Mesendoderm (in vitro differentiated cells): ENCODE results near the gene KLHDC7A.
A peak's percentile ranks its signal among the peaks of the same experiment; 100 is the strongest.

Experiments
- DNase-seq: peaks from one replicate; pipeline ENCODE4 v3.0.0; 2013
- H2AK5ac ChIP-seq: 2 replicates; pipeline ENCODE4 v1.6.1; 2013; ENCODE audit warnings: low read length, inconsistent platforms
- H2BK120ac ChIP-seq: 2 replicates; pipeline ENCODE4 v1.6.1; 2013; ENCODE audit warnings: low read depth, mild to moderate bottlenecking, low read length, moderate library complexity, mixed read lengths
- H2BK15ac ChIP-seq: replicated peaks from 2 replicates; pipeline ENCODE4 v1.6.1; 2013; ENCODE audit warnings: low read depth, mild to moderate bottlenecking, moderate library complexity
- H2BK5ac ChIP-seq: 2 replicates; pipeline ENCODE4 v1.6.1; 2013; ENCODE audit warnings: low read length, inconsistent platforms
- H3K18ac ChIP-seq: 2 replicates; pipeline ENCODE4 v1.6.1; 2013; ENCODE audit warnings: mild to moderate bottlenecking, low read length, mixed read lengths
- H3K23ac ChIP-seq: one replicate; pipeline ENCODE4 v1.6.1; 2013; ENCODE audit warnings: low read length
- H3K27ac ChIP-seq: 2 replicates; pipeline ENCODE4 v1.5.1; 2013; ENCODE audit warnings: low read depth, mild to moderate bottlenecking, inconsistent platforms, low read length, moderate library complexity
- H3K27me3 ChIP-seq: 2 replicates; pipeline ENCODE4 v1.6.1; 2013; ENCODE audit warnings: low read length, control low read depth, mild to moderate bottlenecking, inconsistent platforms; ENCODE audit not compliant: insufficient read depth, poor library complexity
- H3K36me3 ChIP-seq: 2 replicates; pipeline ENCODE4 v1.6.1; 2013; ENCODE audit warnings: low read length, inconsistent platforms; ENCODE audit not compliant: control insufficient read depth, insufficient read depth
- H3K4ac ChIP-seq: one replicate; pipeline ENCODE4 v1.6.1; 2013; ENCODE audit warnings: low read depth, mild to moderate bottlenecking, low read length, moderate library complexity
- H3K4me1 ChIP-seq: 2 replicates; pipeline ENCODE4 v1.6.1; 2013; ENCODE audit warnings: low read depth, low read length, inconsistent platforms; ENCODE audit not compliant: control insufficient read depth
- H3K4me2 ChIP-seq: 2 replicates; pipeline ENCODE4 v1.6.1; 2013; ENCODE audit warnings: low read length
- H3K4me3 ChIP-seq: 2 replicates; pipeline ENCODE4 v1.5.1; 2013; ENCODE audit warnings: mild to moderate bottlenecking, low read length
- H3K56ac ChIP-seq: one replicate; pipeline ENCODE4 v1.6.1; 2013; ENCODE audit warnings: low read length
- H3K79me1 ChIP-seq: 2 replicates; pipeline ENCODE4 v1.6.1; 2013; ENCODE audit warnings: low read length, inconsistent platforms
- H3K79me2 ChIP-seq: 2 replicates; pipeline ENCODE4 v1.6.1; 2013; ENCODE audit warnings: mild to moderate bottlenecking, low read length; ENCODE audit not compliant: control insufficient read depth, insufficient read depth
- H3K9ac ChIP-seq: 2 replicates; pipeline ENCODE4 v1.6.1; 2013; ENCODE audit warnings: low read length, inconsistent platforms
- H4K5ac ChIP-seq: one replicate; pipeline ENCODE4 v1.6.1; 2013; ENCODE audit warnings: low read length
- H4K8ac ChIP-seq: one replicate; pipeline ENCODE4 v1.6.1; 2013; ENCODE audit warnings: low read depth, mild to moderate bottlenecking, control low read depth, low read length, moderate library complexity
- WGBS: extraction: QIAGEN DNeasy Blood & Tissue Kit; methylation state at CpG from one replicate; pipeline ENCODE4 v1.1.7; 2013; ENCODE audit warnings: low lambda C conversion rate, missing lambda C conversion rate; ENCODE audit not compliant: insufficient coverage; ENCODE audit errors: extremely low coverage; 5-methylcytosine and 5-hydroxymethylcytosine counted together

KLHDC7A gene

GRCh38 chr1:18528616-18529015 lies 47.9 kb downstream of the KLHDC7A start:
- Histone ChIP-seq H3K79me2 (no peaks in the 10 kb centered on the region), H3K27me3 (no peaks in the 10 kb centered on the region), H2BK5ac (no peak overlapping the region), H3K23ac (no peak overlapping the region), H3K9ac (no peak overlapping the region), H3K56ac (no peak overlapping the region), H3K18ac (no peak overlapping the region), H3K36me3 (no peaks in the 10 kb centered on the region), H2AK5ac (no peak overlapping the region), H3K4ac (no peak overlapping the region), H3K4me2 (no peak overlapping the region), H3K4me3 (no peak overlapping the region), H3K27ac (no peak overlapping the region), H3K79me1 (no peaks in the 10 kb centered on the region), H4K8ac (no peak overlapping the region), H2BK120ac (no peak overlapping the region), H3K4me1 (no peaks in the 10 kb centered on the region), H2BK15ac (no peak overlapping the region), H4K5ac (no peak overlapping the region)
- no peak for DNase-seq
- WGBS = no CpG with 5 or more reads among the region's 2 CpGs

GRCh38 chr1:18529714-18530113 lies 49.0 kb downstream of the KLHDC7A start:
- Histone ChIP-seq H2BK5ac (no peak overlapping the region), H3K27me3 (no peaks in the 10 kb centered on the region), H3K4me1 (no peaks in the 10 kb centered on the region), H4K5ac (no peak overlapping the region), H3K79me1 (no peaks in the 10 kb centered on the region), H3K79me2 (no peaks in the 10 kb centered on the region), H3K23ac (no peak overlapping the region), H3K36me3 (no peaks in the 10 kb centered on the region), H2AK5ac (no peak overlapping the region), H3K27ac (no peak overlapping the region), H3K4me3 (no peak overlapping the region), H3K4ac (no peak overlapping the region), H3K4me2 (no peak overlapping the region), H3K56ac (no peak overlapping the region), H2BK15ac (no peak overlapping the region), H4K8ac (no peak overlapping the region), H2BK120ac (no peak overlapping the region), H3K9ac (no peak overlapping the region), H3K18ac (no peak overlapping the region)
- no CpG with 5 or more reads among the region's 4 CpGs for WGBS
- DNase-seq = no peak

- no peak overlapping the region for H3K4me3 ChIP-seq
- DNase-seq = peak; percentile 54
Measured at GRCh38 chr1:18530587-18531502, 50.1 kb downstream of the KLHDC7A start.

GRCh38 chr1:18531503-18531845 lies 50.7 kb downstream of the KLHDC7A start:
- H2BK120ac ChIP-seq = no peak overlapping the region
- no peak for DNase-seq
- H4K8ac ChIP-seq = no peak overlapping the region
- H3K4ac ChIP-seq = no peak overlapping the region
- no peak overlapping the region for H3K18ac ChIP-seq
- no peaks in the 10 kb centered on the region for H3K79me1 ChIP-seq
- no CpG with 5 or more reads among the region's 3 CpGs for WGBS
- no peaks in the 10 kb centered on the region for H3K4me1 ChIP-seq
- H4K5ac ChIP-seq = no peak overlapping the region
- no peak overlapping the region for H3K4me3 ChIP-seq
- no peak overlapping the region for H3K56ac ChIP-seq
- no peak overlapping the region for H2BK5ac ChIP-seq
- no peaks in the 10 kb centered on the region for H3K27me3 ChIP-seq
- no peaks in the 10 kb centered on the region for H3K36me3 ChIP-seq
- H3K4me2 ChIP-seq = no peak overlapping the region
- no peak overlapping the region for H3K27ac ChIP-seq
- H3K23ac ChIP-seq = no peak overlapping the region
- no peak overlapping the region for H3K9ac ChIP-seq
- no peak overlapping the region for H2AK5ac ChIP-seq
- no peaks in the 10 kb centered on the region for H3K79me2 ChIP-seq
- H2BK15ac ChIP-seq = no peak overlapping the region

More at GRCh38 chr1:18530587-18531502, 50.1 kb downstream of the KLHDC7A start:
- Histone ChIP-seq H4K5ac (no peak overlapping the region), H3K36me3 (no peaks in the 10 kb centered on the region), H3K9ac (no peak overlapping the region), H3K23ac (no peak overlapping the region), H3K27me3 (no peaks in the 10 kb centered on the region), H3K18ac (no peak overlapping the region), H2BK5ac (no peak overlapping the region), H3K79me1 (no peaks in the 10 kb centered on the region), H3K4me1 (no peaks in the 10 kb centered on the region), H3K4me2 (no peak overlapping the region), H2BK15ac (no peak overlapping the region), H3K79me2 (no peaks in the 10 kb centered on the region), H3K4ac (no peak overlapping the region), H3K56ac (no peak overlapping the region), H3K27ac (no peak overlapping the region), H2AK5ac (no peak overlapping the region), H4K8ac (no peak overlapping the region), H2BK120ac (no peak overlapping the region)
- no CpG with 5 or more reads among the region's 6 CpGs for WGBS

- Histone ChIP-seq H4K8ac (no peak overlapping the region), H3K18ac (no peak overlapping the region), H4K5ac (no peak overlapping the region), H2BK120ac (no peak overlapping the region), H2BK15ac (no peak overlapping the region), H3K23ac (peak overlapping the region; percentile 48), H3K4me1 (no peaks in the 10 kb centered on the region), H2AK5ac (no peak overlapping the region), H3K56ac (no peak overlapping the region), H3K4ac (no peak overlapping the region), H3K27me3 (no peaks in the 10 kb centered on the region), H2BK5ac (no peak overlapping the region), H3K27ac (no peak overlapping the region), H3K79me1 (no peaks in the 10 kb centered on the region), H3K36me3 (no peaks in the 10 kb centered on the region), H3K4me3 (no peak overlapping the region), H3K9ac (no peak overlapping the region), H3K79me2 (no peaks in the 10 kb centered on the region), H3K4me2 (no peak overlapping the region)
- DNase-seq = no peak
- no CpG with 5 or more reads among the region's 8 CpGs for WGBS
Measured at GRCh38 chr1:18532390-18533170, 51.9 kb downstream of the KLHDC7A start.
